A673 (cell line): Measurements from ENCODE around the gene GBX1. TPM values are rescaled to one million over a fixed set of nuclear protein-coding genes. Genes with fewer than 3 reads are reported as not detected.

Experiments
- BruUV-seq: library from RNA; stranded (reverse); fragments of 400-500 nt; replicated peaks from 2 replicates; lab custom pipeline; 2021; lab: Mats Ljungman, UMichigan
- CTCF ChIA-PET: fragments of 300-600 bp; sonication (Branson Sonifier 250); formaldehyde crosslinking; loops from one replicate; lab custom pipeline; 2022; ENCODE audit warnings: antibody characterized with exemption; lab: Charles Lee
- POLR2A ChIA-PET: fragments of 300-600 bp; sonication (Branson Sonifier 250); formaldehyde crosslinking; loops from one replicate; lab custom pipeline; 2022; ENCODE audit warnings: antibody characterized with exemption; ENCODE audit not compliant: low non-redundant PET; lab: Charles Lee
- DNase-seq: peaks from one replicate; pipeline ENCODE4 v3.0.0-alpha.2; 2015; ENCODE audit warnings: low spot score
- H3K27ac ChIP-seq: fragments of 200-600 bp; sonication (generic); 2 replicates; pipeline ENCODE4 v1.5.1; 2016; ENCODE audit warnings: mixed run types, low read depth, mild to moderate bottlenecking, mixed read lengths, antibody characterized with exemption, low read length; ENCODE audit not compliant: poor library complexity, severe bottlenecking
- H3K27me3 ChIP-seq: fragments of 200-600 bp; sonication (generic); replicated peaks from 2 replicates; pipeline ENCODE4 v1.6.1; 2017; ENCODE audit warnings: mixed run types, low read depth, mild to moderate bottlenecking, mixed read lengths, antibody characterized with exemption, low read length; ENCODE audit not compliant: insufficient read depth, poor library complexity
- H3K36me3 ChIP-seq: fragments of 200-600 bp; sonication (generic); 2 replicates; pipeline ENCODE4 v1.6.1; 2016; ENCODE audit warnings: mixed run types, mild to moderate bottlenecking, mixed read lengths, antibody characterized with exemption, low read length; ENCODE audit not compliant: insufficient read depth, poor library complexity, severe bottlenecking
- H3K4me1 ChIP-seq: fragments of 200-600 bp; sonication (generic); 2 replicates; pipeline ENCODE4 v1.6.1; 2017; ENCODE audit warnings: mixed run types, mild to moderate bottlenecking, mixed read lengths, antibody characterized with exemption, low read length; ENCODE audit not compliant: insufficient read depth, poor library complexity, severe bottlenecking
- H3K4me3 ChIP-seq: fragments of 200-600 bp; sonication (generic); 2 replicates; pipeline ENCODE4 v1.5.1; 2016; ENCODE audit warnings: low read depth, mixed run types, mild to moderate bottlenecking, mixed read lengths, low read length; ENCODE audit not compliant: poor library complexity, severe bottlenecking
- H3K9me3 ChIP-seq: fragments of 200-600 bp; sonication (generic); 2 replicates; pipeline ENCODE4 v1.6.1; 2016; ENCODE audit warnings: mixed run types, low read depth, mild to moderate bottlenecking, mixed read lengths, antibody characterized with exemption, low read length; ENCODE audit not compliant: poor library complexity, severe bottlenecking
- EZH2 ChIP-seq: fragments of 200-600 bp; sonication (generic); IDR thresholded peaks from 2 replicates; pipeline ENCODE4 v1.6.1; 2017; ENCODE audit warnings: borderline replicate concordance, low read depth, mild to moderate bottlenecking, mixed read lengths, antibody characterized with exemption, low read length; ENCODE audit not compliant: poor library complexity, severe bottlenecking
- intact Hi-C: fragments of 100-400 bp; cut with micrococcal nuclease; formaldehyde crosslinking; loops from one replicate; pipeline ENCODE4 v1.10.0; 2022; ENCODE audit not compliant: unreplicated experiment
- total RNA-seq: library from RNA; stranded (reverse); gene quantifications from 2 replicates; pipeline ENCODE4 v1.2.3, GENCODE V29; 2021
- TF ChIP-seq, protein P1 (sequence below): fragments of 300-800, 200-600 bp; sonication (generic); conservative IDR thresholded peaks from 2 replicates; pipeline ENCODE4 v1.5.1; 2017; ENCODE audit warnings: low read depth, mild to moderate bottlenecking, antibody characterized with exemption, low read length, moderate library complexity, mixed read lengths

The GBX1 gene
- total RNA-seq, 1 experiment from 2014 or later: not detected

DNA sequence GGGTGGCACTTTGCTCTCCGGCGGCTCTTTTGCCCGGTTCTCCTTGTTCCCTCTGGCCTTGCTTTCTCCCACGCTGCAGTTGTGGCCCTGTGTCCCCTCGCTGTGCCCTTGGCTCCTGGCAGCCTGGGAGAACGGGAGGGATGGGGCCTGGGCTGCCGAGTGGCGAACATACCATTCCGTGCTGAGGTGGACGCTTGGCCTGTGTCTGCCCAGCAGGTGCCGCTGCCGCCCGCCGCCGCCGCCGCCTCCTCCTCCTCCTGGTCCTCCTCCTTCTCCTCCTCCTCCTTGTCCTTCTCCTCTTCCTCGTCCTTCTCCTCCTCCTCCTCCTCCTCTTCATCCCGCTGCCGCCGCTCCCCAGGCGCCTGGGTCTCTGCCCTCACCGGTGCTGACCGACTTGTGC is 45.2 kb downstream of the GBX1 start:
- Histone ChIP-seq H3K27ac (no peak overlapping the region), H3K4me3 (no peak overlapping the region), H3K9me3 (no peaks in the 10 kb centered on the region), H3K27me3 (no peaks in the 10 kb centered on the region), H3K4me1 (peaks cover 11% of the 10 kb centered on the region), H3K36me3 (peaks cover 35% of the 10 kb centered on the region)
- intact Hi-C loops: loop anchor here (5.0 kb wide), 1 partner anchor 105 kb away; the partner anchor contains the start of gene ABCF2
- no peak for TF ChIP-seq EZH2
- TF ChIP-seq, protein P1, sequence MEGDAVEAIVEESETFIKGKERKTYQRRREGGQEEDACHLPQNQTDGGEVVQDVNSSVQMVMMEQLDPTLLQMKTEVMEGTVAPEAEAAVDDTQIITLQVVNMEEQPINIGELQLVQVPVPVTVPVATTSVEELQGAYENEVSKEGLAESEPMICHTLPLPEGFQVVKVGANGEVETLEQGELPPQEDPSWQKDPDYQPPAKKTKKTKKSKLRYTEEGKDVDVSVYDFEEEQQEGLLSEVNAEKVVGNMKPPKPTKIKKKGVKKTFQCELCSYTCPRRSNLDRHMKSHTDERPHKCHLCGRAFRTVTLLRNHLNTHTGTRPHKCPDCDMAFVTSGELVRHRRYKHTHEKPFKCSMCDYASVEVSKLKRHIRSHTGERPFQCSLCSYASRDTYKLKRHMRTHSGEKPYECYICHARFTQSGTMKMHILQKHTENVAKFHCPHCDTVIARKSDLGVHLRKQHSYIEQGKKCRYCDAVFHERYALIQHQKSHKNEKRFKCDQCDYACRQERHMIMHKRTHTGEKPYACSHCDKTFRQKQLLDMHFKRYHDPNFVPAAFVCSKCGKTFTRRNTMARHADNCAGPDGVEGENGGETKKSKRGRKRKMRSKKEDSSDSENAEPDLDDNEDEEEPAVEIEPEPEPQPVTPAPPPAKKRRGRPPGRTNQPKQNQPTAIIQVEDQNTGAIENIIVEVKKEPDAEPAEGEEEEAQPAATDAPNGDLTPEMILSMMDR: no peak
- no TSS peak for BruUV-seq
- no peak for DNase-seq
- POLR2A ChIA-PET: no interaction called here
- CTCF ChIA-PET: no interaction called here

DNA sequence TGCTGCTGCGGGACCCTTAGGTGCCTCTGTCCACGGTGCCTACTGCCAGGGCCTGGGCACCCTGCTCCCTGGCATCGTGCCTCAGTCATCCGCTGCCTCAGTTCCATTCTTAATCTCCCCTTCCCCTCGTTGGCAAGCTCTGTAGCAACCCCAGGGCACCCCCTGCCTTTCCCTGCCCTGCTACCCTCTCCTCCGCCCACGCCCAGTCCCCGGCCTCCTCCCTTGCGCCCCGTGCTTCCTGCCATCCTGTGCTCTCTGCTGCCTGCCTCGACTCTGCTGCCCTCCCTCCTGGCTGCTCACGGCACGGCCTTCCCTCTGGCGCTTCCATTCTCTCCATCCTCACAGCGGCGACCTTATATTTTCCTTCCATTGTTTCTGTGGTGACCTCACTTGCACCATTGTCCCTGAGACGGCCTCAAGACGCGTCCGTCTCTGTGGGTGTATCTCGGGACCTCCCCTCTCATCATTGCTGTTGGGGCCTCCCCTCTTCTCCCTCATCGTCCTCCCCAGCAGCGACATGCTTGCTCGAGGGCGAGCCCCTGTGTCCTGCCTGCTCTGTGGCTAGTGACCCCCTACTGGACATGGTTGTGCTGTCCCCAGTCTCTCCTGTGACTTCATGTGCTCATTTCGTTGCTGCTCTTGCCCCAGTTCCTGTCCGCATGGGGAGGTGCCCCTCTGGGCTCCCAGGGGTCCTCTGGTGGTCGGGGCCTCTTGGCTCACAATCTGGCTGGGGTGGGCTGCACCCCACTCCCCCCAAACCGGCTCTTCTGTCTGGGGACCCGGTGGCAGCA is 45.9 kb downstream of the GBX1 start:
- CTCF ChIA-PET: no interaction called here
- H3K4me1 ChIP-seq: peaks cover 11% of the 10 kb centered on the region
- intact Hi-C loops: loop anchor here (5.0 kb wide), 1 partner anchor 106 kb away; the partner anchor contains the start of gene ABCF2
- no TSS peak for BruUV-seq
- no peak for DNase-seq
- H3K27ac ChIP-seq: no peak overlapping the region
- TF ChIP-seq, protein P1: no peak
- TF ChIP-seq EZH2: no peak
- POLR2A ChIA-PET: no interaction called here
- H3K9me3 ChIP-seq: no peaks in the 10 kb centered on the region
- peaks cover 38% of the 10 kb centered on the region for H3K36me3 ChIP-seq
- H3K27me3 ChIP-seq: no peaks in the 10 kb centered on the region
- no peak overlapping the region for H3K4me3 ChIP-seq

DNA sequence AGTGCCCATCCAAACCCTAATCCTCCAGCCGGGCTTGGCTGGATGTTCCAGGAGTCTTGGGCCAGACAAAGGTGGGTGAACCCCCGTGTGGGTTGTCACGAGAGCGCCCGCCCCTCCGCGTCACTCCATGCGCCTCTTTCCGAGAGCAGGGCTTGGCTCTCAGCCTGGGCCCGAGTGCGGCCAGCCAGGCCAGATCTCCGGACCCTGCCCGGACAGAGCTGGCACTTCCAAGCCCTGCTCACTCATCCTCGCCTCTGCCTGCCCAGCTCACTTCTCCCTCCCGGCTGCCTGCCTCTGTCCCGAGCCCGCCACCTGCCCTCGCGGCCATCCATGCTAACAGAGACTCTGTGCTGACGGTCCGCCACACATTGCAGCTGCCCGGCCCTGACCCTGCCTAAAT is 46.6 kb downstream of the GBX1 start:
- Histone ChIP-seq H3K27ac (no peak overlapping the region), H3K4me3 (no peak overlapping the region), H3K4me1 (peaks cover 14% of the 10 kb centered on the region), H3K27me3 (no peaks in the 10 kb centered on the region), H3K9me3 (no peaks in the 10 kb centered on the region), H3K36me3 (peaks cover 38% of the 10 kb centered on the region)
- no TSS peak for BruUV-seq
- TF ChIP-seq, protein P1: no peak
- TF ChIP-seq EZH2: no peak
- DNase-seq: no peak
- intact Hi-C loops: loop anchor here (5.0 kb wide), 1 partner anchor 106 kb away; the partner anchor contains the start of gene ABCF2
- ChIA-PET POLR2A (no interaction called here), CTCF (no interaction called here)
